Spleen (tissue), 7 donors: ENCODE measurements around the gene NECAB3.

ENCODE experiments used
- POLR2A ChIP-seq, 3 donors: fragments of 450-650 bp; IDR thresholded peaks; one replicate each; pipeline ENCODE4 v1.5.1; 2017; ENCODE audit warnings: antibody characterized with exemption in 3 of 3, mild to moderate bottlenecking in 1 of 3
- POLR2AphosphoS5 ChIP-seq, 3 donors: sonication (generic); formaldehyde crosslinking; IDR thresholded peaks; one replicate each; pipeline ENCODE4 v1.5.1; 2017; ENCODE audit warnings: antibody characterized with exemption in 3 of 3
- TF ChIP-seq, protein P1 (sequence below), 11 experiments: fragments of 200-600 bp in 7 of 11; fragments of 450-650 bp in 4 of 11; sonication (generic) in 4 of 11; IDR thresholded peaks in 8 of 11; conservative IDR thresholded peaks in 3 of 11; 1 replicate in 7 of 11; 2 replicates in 4 of 11; pipeline versions ENCODE4 v1.4.0 to v1.8.0; 2016 to 2021; ENCODE audit warnings: antibody characterized with exemption in 11 of 11, inconsistent platforms in 4 of 11, mild to moderate bottlenecking in 1 of 11
- donor health status: DM: no; HTN: no; CAD: no; lungs with moderate emphysema.
- donor health status: DM: no; HTN: no; CAD: no.
- donor health status: DM: no; HTN: no; CAD: no.

DNA sequence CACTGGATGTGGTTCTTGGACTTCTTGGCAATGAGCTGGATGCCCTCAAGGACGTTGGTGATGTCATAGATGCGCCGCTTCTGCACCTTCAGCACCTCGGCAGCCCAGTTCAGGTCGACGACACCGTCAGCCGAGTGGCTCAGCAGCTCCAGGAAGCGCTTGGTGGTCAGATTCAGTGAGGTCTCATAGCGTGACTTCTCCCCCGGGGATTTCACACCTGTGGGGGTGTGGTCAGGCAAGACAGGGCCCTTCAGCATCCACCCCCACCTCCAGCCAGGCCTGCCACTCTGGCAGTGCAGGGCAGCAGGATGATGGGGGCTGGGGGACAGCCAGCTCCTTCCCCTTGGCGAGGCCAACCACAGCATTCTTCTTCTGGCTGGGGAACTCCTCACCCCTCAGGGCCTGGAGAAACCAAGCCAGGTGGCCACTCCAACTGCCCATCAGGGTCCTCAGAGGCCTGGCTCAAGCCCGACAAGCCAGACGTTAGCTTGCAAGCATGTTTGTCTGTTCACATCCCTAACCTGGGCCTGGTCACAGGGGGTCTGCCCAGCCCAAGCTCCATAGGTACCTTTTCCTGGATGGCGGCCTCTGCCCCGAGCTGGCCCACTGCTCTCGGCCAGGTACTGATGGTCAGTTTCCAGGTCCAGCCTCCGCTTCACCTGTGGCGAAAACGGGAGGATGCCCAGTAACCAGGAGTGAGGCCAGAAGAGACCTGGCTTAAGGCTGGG lies 5.7 kb upstream of the NECAB3 start:
- TF ChIP-seq, protein P1, sequence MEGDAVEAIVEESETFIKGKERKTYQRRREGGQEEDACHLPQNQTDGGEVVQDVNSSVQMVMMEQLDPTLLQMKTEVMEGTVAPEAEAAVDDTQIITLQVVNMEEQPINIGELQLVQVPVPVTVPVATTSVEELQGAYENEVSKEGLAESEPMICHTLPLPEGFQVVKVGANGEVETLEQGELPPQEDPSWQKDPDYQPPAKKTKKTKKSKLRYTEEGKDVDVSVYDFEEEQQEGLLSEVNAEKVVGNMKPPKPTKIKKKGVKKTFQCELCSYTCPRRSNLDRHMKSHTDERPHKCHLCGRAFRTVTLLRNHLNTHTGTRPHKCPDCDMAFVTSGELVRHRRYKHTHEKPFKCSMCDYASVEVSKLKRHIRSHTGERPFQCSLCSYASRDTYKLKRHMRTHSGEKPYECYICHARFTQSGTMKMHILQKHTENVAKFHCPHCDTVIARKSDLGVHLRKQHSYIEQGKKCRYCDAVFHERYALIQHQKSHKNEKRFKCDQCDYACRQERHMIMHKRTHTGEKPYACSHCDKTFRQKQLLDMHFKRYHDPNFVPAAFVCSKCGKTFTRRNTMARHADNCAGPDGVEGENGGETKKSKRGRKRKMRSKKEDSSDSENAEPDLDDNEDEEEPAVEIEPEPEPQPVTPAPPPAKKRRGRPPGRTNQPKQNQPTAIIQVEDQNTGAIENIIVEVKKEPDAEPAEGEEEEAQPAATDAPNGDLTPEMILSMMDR (IDR thresholded peaks at IDR 0.05 in 8 of 11, conservative IDR thresholded peaks at IDR 0.05 in 3 of 11): peak in 1 of 11 experiments; percentile 12
- TF ChIP-seq POLR2A (IDR thresholded peaks at IDR 0.05) (no peak), POLR2AphosphoS5 (IDR thresholded peaks at IDR 0.05) (peak in 2 of 3 donors; percentile 38 to 39)
